HG03565 (cell line): ENCODE measurements around the gene CFAP90.

Experiments
- ATAC-seq: cut with Tn5 transposase; IDR thresholded peaks from one replicate; pipeline ENCODE4 v1.9.1; 2021; ENCODE audit warnings: mild to moderate bottlenecking, moderate library complexity; ENCODE audit not compliant: unreplicated experiment

CFAP90 gene

DNA sequence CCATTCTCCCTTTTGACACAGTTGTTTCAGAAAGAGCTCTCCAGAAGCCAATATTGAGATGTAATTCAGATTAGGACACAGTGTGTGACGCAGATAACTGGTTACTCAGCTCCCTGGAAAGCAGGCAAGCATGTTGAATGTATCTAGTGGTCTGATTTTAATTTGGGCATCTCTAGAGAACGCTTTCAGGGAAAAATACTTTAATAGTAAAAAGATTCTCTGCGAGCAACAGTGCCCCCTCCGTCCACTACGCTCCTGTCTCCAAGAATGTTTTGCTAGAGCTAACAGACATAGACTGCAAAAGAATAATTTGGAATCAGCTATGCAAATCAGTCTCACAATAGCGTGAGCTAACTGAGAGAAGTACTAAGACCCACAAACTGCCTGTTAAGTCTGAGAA, 23.3 kb downstream of the CFAP90 start:
- no peak for ATAC-seq

DNA sequence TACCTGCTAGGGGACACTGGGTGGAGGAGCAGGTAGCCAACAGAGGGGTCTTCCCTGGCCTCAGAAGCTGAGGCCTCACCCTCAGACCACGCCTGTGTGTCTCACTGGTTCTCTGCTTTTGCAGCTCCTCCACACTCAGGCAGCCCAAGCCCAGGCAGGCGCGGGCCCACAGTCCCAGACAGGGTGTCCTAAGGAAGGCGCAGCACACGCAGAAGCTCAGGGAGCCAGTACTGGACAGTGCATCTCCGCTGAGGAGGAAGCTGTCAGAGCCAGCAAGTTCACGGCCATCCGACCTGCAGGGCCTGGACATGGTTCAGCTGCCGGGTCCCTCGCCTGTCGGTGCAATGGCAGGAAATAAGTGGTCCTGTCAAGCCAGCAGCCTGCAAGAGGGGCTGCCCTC, 25.3 kb downstream of the CFAP90 start:
- no peak for ATAC-seq

DNA sequence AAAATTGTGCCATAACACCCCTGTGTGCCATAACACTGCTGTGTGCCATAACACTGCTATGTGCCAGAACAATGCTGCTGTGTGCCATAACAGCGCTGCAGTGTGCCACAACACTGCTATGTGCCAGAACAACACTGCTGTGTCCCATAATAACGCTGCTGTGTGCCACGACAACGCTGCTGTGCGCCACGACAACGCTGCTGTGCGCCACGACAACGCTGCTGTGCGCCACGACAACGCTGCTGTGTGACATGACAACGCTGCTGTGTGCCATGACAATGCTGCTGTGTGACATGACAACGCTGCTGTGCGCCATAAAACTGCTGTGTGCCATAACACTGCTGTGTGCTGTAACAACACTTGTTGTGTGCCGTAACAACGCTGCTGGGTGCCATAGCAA, 25.9 kb downstream of the CFAP90 start:
- no peak for ATAC-seq

DNA sequence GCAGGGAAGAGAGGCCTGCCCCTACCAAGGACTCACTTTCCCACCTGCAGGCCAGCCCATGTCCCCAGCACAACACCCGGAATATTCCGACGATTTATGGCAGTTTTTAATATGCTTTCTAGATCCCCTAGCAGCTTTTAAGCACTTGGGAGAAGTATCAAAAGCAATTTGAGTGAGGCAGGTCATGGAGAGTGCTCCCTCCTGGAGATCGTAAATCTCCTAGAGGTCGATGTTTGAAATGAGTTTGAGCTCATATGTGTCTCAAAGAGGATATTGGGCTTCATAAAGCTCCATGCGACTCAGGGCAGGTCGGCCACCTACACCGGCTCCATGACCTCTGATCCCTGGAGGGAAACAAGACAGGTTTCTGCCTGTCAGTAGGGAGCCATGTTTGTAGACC, 27.3 kb downstream of the CFAP90 start:
- no peak for ATAC-seq

DNA sequence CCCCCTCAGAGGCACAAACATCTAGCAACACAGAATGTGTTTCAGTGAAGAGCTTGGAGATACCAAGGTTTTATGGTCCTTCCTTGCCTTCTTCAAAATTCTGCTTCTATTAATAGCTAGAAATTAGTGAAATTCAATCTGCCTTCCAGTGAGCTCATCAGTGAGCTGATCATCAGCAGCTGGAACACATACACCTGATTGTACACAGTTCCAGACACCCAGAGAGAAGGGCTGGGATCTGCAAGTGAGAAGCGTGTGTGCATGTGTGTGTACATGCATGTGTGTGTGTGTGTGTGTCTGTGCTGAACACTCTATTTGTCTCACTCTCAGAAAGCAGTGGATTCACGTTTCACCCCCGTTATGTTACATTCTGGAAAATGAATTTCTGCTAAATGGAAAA, 28.5 kb downstream of the CFAP90 start:
- ATAC-seq = no peak

DNA sequence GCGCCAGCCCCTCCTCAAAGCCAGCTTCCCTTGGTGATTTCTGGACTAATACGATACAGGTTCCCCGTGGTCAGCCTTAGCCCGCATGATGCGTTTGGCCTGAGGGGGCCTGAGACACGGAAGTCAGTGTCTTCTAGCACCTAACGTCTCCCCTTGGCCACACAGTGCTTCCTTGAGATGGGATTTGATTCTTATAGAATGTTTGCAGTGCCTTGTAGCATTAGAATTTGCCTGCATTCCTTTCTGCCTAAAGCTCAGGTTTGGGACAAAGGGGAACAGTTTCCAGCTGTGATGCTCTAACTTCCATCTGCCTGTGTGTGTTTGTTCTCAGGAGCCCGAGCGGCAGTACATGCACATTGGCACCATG, 34.4 kb downstream of the CFAP90 start:
- no peak for ATAC-seq

DNA sequence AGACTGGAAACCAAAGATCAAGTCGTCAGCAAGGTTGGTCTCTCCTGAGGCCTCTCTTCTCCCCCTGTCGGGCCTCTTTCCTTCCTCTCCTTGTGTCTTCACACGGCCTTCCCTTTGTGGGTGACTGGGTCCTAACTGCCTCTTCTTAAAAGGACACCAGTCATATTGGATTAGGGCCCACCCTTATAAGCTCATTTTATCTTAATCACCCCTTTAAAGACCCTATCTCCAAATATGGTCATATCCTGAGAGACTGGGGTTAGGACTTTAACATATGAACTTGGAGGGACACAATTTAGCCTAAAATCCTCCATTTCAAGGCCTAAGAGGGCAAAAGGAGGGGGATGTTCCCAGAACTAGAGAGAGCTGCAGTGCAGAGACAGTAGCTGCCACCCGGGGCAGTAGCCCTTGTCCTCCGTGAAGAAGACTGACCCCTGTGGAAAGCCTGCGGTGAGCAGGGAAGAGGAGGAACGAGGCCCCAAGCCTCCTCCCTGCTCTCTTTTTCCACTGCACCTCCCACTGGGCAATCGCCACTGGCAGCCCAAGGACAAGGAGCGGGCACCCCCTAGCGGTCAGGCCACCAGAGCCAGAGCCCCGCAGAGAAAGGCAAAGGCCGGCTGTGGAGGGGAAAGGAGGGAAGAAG, 34.9 kb downstream of the CFAP90 start:
- peak; percentile 83 for ATAC-seq

DNA sequence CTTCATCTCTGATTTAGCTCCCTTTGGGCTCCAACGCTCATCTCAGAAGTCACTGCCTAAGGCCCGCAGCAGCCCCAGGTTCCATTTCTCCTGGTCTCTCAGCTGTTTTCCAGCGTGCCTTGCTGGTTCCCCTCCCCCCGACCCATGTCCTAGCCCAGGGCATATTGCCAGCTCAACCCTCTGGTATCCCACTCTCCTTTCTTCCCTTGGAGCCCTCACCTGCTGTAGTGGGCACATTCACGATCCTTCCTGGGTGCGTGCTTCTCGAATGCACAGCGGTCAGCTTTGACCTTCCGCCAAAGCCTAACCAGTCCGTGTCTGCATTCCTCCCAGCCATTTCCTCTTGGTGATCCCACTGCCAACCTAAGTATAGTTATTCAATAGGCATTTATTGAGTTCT, 36.1 kb downstream of the CFAP90 start:
- no peak for ATAC-seq

DNA sequence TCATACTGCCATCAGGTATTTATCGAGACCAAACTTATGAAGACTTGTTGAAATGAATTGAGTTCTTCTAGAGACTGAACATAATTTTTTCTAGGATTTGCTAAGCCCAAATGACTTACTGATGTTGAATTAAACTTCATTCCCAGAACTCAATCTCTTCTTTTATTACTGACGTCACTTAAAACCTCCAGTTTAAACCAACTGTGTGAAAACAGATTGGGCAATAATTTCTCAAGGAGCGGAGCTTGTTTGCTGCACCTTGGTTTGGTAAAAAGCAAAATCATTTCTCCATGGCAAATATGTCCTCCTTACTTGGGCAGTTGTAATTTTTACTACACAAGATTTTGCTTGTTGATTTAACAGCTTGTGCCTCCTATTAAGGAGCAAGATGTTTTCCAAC, 37.4 kb downstream of the CFAP90 start:
- ATAC-seq = no peak

DNA sequence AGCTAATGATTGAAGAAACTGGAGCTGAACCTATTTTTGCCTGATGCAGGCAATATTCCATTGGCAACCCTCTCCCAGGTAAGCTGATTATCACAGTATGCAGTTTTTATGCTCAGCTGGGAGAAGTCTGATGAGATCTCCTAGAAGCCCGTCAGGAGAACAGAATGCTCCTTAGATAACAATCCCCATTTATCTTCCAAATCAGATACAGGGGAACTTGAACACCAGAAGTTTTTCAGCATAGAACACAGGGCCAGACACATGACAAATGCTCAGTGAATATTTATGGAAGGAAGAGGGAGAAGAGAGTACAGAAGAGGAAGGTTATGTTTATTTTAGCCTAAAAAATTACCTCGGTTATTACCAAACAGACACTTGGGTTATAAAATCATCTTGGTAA, 37.9 kb downstream of the CFAP90 start:
- ATAC-seq = no peak

DNA sequence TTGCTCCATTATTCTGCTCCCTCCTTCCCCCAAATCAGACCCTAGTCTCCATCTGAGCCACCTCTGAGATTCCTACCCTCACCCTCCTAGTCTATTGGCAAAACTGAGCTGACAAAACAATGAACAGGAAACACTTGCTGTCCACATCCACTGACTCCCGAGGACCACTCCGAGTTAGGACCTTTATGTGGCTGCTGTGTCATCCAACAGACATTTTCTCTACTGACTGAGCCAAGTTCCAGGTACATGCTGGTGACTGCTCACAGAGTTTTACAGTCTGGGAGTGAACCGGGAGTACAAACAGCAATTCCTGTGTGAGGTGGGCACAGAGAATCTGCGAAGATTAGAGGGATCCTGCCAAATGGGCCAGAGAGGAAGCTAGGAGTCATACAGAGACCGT, 39.2 kb downstream of the CFAP90 start:
- ATAC-seq = no peak

DNA sequence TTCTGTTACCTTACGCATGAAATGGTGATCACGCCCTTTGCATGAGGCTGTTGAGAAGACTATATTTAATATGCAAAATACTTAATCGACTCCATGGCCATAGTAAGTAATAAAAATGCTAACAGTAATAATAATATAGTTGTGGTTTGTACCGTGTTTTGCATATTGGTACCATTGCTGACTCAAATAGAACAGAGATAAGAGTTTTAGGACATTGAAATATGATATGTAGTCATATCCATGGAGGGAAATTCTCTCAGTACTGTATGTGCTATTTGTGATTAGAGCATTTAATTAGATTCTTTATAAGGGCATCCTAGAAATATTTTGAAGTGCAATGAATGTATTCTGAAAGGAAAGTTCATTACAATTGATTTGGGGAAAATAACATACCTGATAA, 41.9 kb downstream of the CFAP90 start:
- peak; percentile 50 for ATAC-seq

DNA sequence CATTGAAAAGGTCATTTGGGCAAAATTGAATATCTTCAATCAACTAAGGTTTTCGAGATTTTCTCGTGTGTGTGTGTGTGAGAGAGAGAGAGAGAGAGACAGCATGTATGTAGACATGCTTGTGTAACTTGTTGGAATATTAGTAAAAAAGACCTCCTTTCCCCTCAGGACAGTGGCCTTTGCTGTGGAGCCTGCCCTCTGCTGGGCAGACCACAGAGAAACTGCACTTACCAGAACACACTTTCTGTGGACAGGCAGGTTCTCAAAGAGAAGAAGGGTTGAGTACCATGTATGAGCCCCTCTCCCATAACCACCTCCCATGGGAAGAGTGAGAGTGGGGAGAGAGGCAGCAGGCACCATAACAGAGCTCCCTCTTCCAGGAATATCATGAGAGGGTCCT, 45.6 kb downstream of the CFAP90 start:
- ATAC-seq = no peak

DNA sequence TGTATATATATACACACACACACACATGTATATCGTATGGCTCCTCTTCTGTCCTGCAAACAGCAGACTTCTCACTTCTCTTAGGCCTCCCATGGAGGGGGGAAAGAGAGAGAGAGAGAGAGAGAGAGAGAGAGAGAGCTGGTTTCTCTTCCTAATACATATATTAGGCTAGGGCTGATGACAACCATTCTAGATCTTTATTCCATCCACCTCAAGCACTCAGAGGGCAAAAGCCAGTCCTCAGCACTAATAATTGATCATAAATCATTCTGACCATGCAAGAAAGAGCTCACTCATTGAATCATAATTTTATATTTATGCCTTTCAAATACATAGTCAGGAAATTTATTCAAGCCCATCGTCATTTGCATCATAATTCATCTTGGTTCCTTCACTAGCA, 47.0 kb downstream of the CFAP90 start:
- no peak for ATAC-seq

DNA sequence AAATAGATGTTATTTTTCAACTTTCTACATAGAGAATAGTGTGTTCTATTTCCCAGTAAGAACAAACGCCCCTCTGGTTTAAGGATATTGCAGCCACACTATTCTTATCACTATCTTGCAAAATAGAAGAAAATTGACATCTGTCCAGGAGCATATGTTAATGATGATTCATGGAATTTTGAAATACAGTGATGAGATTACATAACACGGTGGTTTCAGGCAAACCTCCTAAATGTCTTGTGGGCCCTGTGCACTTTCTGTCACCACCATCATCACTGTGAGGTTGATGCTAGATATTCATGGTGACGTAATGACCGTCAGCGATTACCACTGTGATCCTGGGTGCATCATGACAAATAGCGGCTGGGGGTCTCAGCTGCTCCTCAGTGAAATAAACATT, 48.1 kb downstream of the CFAP90 start:
- no peak for ATAC-seq

DNA sequence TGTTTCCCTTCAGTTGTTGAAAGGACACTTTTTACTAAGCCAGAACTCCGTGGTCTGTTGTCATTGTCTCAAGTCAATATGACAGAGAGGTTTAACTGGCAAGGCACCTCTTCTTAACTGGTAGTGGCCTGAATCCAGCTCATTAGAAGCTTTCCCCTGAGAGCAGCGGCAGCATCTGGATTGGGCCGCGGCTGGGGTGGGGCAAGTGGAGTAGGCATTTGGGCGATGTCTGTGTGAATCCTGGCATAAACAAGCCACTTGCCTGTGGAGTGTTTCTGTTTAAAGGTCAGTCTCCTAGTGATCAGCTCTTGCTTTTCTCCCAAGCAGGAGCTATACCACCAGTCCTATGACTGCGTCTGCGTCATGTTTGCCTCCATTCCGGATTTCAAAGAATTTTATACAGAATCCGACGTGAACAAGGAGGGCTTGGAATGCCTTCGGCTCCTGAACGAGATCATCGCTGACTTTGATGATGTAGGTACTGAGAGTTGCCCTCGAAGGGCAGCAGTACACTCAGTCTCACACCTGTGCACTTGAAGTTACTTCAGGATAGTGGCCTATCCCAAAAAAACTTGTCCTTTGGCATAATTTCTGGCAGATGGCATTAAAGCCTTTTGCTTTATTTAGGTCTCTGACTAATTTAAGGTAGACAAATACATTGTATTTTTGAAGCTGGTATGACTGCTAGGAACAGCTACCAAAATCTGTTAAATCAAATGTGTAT, 48.9 kb downstream of the CFAP90 start:
- ATAC-seq = no peak

DNA sequence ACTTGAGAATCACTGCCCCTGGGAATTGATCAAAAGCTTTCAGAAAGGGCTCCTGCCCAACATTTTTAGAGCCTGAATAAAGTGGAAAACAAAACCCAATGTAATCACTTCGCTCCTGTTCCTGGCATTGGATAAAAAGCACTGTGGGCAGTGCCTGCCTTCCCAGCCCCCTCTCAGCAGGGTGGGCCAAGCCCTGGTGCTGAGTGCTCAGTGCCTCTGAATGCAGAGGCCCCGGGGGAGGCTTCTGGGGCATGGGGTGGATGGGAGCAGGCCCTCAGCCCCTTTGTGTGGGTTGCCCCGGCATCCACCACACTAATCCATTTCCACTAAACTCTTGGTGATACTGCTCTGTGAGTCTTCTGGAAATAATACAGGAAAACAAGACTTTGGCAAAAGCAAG, 55.6 kb downstream of the CFAP90 start:
- ATAC-seq = no peak

DNA sequence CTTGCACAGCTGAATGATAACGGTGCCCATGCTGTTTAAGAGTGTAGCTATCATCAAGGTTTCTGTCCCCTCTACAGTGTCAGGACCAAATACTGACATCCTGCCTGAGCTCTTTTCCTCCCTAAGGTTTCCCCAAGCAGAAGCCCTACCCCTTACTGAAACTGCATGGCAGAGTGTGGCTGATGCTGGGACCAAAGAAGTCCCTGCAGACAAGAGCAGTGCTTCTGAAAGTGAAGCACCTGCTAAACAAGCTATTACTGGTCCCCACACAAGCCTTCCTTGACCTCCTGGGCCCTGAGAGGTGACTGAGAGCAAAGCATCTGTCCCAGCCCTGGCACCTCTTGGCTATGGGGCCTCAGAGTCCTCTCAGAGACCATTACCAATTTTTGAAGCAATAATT, 56.1 kb downstream of the CFAP90 start:
- peak; percentile 30 for ATAC-seq

DNA sequence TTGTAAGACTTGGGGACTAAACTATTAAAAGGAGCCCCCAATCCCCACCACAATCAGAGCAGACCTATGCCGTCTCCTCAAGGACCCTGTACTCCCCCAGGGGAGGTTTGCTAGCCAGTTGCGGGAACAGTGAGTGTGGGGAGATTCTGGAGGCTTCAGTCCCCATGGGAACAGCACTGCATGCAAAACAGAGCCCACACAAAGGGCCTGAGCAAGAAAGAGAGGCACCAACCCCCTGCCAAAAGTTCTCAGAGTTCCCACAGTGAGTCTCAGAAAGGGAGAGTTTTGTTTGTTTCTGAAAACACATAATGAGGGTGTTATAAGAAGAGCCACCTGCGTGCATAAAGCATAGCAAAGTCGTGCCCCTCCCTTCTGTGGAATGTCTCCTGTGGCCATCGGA, 56.6 kb downstream of the CFAP90 start:
- ATAC-seq = peak; percentile 88

DNA sequence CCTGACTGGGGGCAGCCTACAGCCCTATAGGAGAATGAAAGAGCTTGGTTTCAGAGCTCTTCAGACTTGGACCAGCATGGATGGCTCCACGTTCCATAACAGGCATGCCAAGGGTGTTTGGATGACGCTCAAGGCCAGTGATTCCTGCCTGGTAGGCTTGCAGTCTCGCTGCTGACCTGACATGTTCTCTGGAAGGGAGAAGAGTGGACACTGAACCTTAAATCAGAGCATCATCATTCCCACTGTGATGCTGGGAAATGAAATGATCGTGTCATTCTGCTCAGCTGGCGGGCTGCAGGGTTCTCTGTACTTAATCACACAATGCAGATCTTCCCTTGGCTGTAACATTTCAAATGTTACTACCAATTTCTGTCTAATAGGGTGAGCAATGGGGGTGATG, 57.0 kb downstream of the CFAP90 start:
- ATAC-seq = no peak

DNA sequence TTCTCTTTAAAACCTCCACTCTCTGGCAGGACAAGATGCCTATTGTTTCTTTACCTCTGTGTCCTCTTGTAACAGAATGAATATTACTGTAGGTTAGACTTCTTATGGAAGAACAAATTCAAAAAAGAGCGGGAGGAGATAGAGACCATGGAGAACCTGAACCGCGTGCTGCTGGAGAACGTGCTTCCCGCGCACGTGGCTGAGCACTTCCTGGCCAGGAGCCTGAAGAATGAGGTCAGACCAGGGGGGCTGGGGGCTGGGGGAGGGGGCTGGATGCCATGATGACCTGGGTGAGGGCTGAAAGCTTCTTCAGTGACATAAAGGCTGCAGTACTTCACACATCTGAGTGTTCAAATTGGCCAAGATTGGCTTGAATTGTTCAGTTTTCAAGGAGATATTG, 61.4 kb downstream of the CFAP90 start:
- ATAC-seq = no peak

DNA sequence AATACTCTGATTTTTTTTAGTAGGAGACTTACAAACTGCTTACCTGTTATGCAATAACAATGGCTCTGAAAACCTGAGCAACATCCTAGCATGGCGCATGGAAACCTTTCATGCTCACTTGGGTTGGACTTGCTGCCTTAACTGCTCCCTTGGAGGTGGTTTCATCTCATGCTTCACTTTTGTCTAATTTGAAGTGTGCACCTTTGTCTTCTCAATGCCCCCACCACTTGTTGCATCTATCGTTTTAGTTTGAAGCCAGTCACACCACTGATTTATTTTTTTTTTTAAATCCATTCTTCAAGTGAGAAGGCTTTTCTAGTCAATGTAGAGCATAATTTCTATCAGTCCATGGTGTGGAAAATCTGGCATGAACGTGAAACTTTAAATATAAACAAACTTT, 63.2 kb downstream of the CFAP90 start:
- ATAC-seq = no peak
